Measurements from ENCODE around the gene JPT2.

JPT2 gene

DNA sequence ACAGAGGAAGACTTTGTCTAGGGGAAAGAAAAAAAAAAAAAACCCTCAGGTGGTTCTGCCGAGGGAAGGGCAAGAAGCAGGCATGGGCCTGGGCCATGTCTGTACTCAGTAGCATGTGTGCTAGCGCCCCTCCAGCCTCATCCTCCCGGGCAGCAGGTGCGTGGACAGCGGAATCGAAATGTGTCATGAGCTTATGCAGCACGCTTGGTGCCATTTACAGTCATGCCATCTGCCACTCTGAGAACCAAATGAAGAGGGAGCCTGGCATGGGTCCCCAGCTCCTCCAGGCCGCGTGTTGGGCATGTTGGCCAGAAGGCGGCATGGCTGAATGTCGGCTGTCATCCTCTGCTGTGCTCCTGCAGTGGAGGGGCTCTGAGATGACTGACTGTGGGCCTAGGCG is 34.6 kb upstream of the JPT2 start:
- H3K4me3 ChIP-seq (ENCODE audit: low read depth, low read length), result no peak overlapping the region
- no peak overlapping the region for H3K9ac ChIP-seq (ENCODE audit: low read length)
- H2AK5ac ChIP-seq (ENCODE audit: low read length), result no peak overlapping the region
- H2BK12ac ChIP-seq (ENCODE audit: low read length), result no peak overlapping the region
- no peak overlapping the region for H4K8ac ChIP-seq (ENCODE audit: low read depth, low read length)
- H3K27ac ChIP-seq (ENCODE audit: low read depth, low read length), result no peak overlapping the region
- H3K36me3 ChIP-seq (ENCODE audit: control insufficient read depth in 1 of 2, insufficient read depth in 2 of 2, low read length in 2 of 2), result peaks cover 46 to 70% of the 10 kb centered on the region in 2 experiments
- H3K23ac ChIP-seq (ENCODE audit: low read length), result no peak overlapping the region
- peaks cover 0 to 2% of the 10 kb centered on the region in 2 experiments for H3K4me1 ChIP-seq (ENCODE audit: control insufficient read depth in 1 of 2, insufficient read depth in 2 of 2, low read length in 2 of 2)
- H4K12ac ChIP-seq (ENCODE audit: low read depth, low read length), result no peak overlapping the region
- no peak overlapping the region for H3K4me2 ChIP-seq (ENCODE audit: low read length)
- H3K4ac ChIP-seq (ENCODE audit: low read depth, low read length), result no peak overlapping the region
- WGBS (ENCODE audit: extremely low coverage, insufficient coverage, insufficient read length), result no CpG with 5 or more reads among the region's 12 CpGs
- no peak overlapping the region for H2AFZ ChIP-seq (ENCODE audit: insufficient read depth, low read length, poor library complexity)
- H3K79me1 ChIP-seq (ENCODE audit: low read length), result no peaks in the 10 kb centered on the region
- no peaks in the 10 kb centered on the region for H3K27me3 ChIP-seq (ENCODE audit: insufficient read depth, low read length)
- H3K9me3 ChIP-seq (ENCODE audit: insufficient read depth, low read depth, low read length), result peaks cover 2% of the 10 kb centered on the region
- H3K79me2 ChIP-seq (ENCODE audit: control insufficient read depth, insufficient read depth, low read length, poor library complexity), result no peaks in the 10 kb centered on the region
- no peak overlapping the region for H2BK120ac ChIP-seq (ENCODE audit: insufficient read depth, low read length, poor library complexity)
- H3K14ac ChIP-seq (ENCODE audit: low read length), result no peak overlapping the region
- no peak for DNase-seq
- no peak overlapping the region for H2BK5ac ChIP-seq (ENCODE audit: low read depth, low read length, poor library complexity)
- no peak overlapping the region for H4K91ac ChIP-seq (ENCODE audit: low read depth, low read length)
- no peak overlapping the region for H3K18ac ChIP-seq (ENCODE audit: low read length)

DNA sequence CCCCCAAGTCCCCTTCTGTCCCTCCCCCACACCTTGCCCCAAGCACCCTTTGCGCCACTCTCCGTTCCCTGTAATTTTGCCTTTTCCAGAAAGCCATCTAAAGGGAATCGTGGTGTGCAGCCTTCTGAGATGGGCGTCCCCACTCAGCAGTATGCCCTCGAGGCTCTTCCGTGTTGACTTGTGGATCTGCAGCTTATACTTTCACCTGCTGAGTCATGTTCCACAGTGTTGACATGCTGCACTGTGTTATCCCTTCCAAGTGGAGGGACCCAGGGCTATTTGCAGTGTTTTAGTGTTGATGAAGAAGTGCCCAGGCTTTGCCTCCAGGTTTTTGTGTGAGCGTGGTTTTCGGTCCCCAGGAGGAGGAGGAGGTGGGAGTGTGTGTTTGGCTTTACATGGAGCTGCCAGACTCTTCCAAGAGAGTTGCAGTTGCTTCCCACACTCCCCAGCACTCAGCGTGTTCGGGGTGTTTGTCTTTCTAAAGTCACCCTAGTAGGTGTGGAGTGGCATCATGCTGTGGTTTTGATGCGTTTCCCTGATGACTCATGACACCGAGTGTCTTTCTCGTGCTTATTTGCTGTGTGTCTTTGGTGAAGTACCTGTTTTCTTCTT is 32.1 kb upstream of the JPT2 start:
- no peak overlapping the region for H2AFZ ChIP-seq (ENCODE audit: insufficient read depth, low read length, poor library complexity)
- H3K9me3 ChIP-seq (ENCODE audit: insufficient read depth, low read depth, low read length), result peaks cover 2% of the 10 kb centered on the region
- H3K9ac ChIP-seq (ENCODE audit: low read length), result no peak overlapping the region
- H3K23ac ChIP-seq (ENCODE audit: low read length), result no peak overlapping the region
- no peak overlapping the region for H3K4me3 ChIP-seq (ENCODE audit: low read depth, low read length)
- H3K4me2 ChIP-seq (ENCODE audit: low read length), result no peak overlapping the region
- H3K79me1 ChIP-seq (ENCODE audit: low read length), result no peaks in the 10 kb centered on the region
- H2BK12ac ChIP-seq (ENCODE audit: low read length), result no peak overlapping the region
- no peak overlapping the region for H2AK5ac ChIP-seq (ENCODE audit: low read length)
- no peak overlapping the region for H4K12ac ChIP-seq (ENCODE audit: low read depth, low read length)
- no peak overlapping the region for H3K4ac ChIP-seq (ENCODE audit: low read depth, low read length)
- no CpG with 5 or more reads among the region's 13 CpGs for WGBS (ENCODE audit: extremely low coverage, insufficient coverage, insufficient read length)
- peak; percentile 11 to 27 for DNase-seq
- H2BK5ac ChIP-seq (ENCODE audit: low read depth, low read length, poor library complexity), result no peak overlapping the region
- no peak overlapping the region for H3K14ac ChIP-seq (ENCODE audit: low read length)
- no peaks in the 10 kb centered on the region for H3K27me3 ChIP-seq (ENCODE audit: insufficient read depth, low read length)
- H3K36me3 ChIP-seq (ENCODE audit: control insufficient read depth in 1 of 2, insufficient read depth in 2 of 2, low read length in 2 of 2), result peaks cover 40 to 56% of the 10 kb centered on the region in 2 experiments
- H4K8ac ChIP-seq (ENCODE audit: low read depth, low read length), result no peak overlapping the region
- no peak overlapping the region for H3K18ac ChIP-seq (ENCODE audit: low read length)
- H4K91ac ChIP-seq (ENCODE audit: low read depth, low read length), result no peak overlapping the region
- no peaks in the 10 kb centered on the region for H3K79me2 ChIP-seq (ENCODE audit: control insufficient read depth, insufficient read depth, low read length, poor library complexity)
- no peak overlapping the region for H2BK120ac ChIP-seq (ENCODE audit: insufficient read depth, low read length, poor library complexity)
- H3K27ac ChIP-seq (ENCODE audit: low read depth, low read length), result no peak overlapping the region
- peaks cover 0 to 2% of the 10 kb centered on the region in 2 experiments for H3K4me1 ChIP-seq (ENCODE audit: control insufficient read depth in 1 of 2, insufficient read depth in 2 of 2, low read length in 2 of 2)

DNA sequence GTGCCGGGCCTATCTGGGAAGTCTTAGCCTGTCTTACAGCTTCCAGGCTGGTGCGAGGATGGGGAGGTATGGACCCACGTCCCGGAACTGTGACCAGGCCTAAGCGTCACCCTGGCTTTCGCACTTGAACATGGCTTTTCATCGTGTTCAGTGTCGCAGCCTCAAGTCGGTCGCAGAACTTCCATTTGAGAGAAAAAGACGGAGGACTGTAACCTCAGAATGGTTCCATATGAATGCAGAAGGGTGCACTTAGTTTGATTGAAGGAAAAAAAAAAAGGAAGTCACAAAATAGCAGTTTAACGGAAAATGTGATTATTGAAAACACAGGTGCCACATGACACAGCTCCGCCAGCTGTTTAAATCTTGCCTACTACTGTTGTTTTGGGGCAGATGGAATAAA is 30.2 kb upstream of the JPT2 start:
- DNase-seq, result no peak
- no CpG with 5 or more reads among the region's 13 CpGs for WGBS (ENCODE audit: extremely low coverage, insufficient coverage, insufficient read length)

DNA sequence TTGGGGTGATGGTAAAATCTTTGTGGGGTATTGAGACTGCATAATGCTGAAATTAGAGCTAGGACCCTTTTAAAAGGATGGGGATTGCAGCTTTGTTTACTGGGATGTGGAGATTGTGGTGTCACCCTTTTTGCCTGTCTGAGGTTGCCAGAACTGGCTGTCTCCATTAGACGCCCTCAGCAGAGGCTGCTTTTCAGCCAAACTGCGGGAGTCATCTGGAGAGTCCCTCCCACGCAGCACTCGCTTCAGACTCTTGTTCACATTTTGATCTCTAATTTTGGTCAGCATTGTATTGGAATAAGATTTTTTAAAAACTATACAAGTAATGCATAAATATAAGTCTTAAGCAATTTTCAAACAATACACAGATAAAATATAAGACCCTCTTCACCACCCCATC is 27.9 kb upstream of the JPT2 start:
- no peak overlapping the region for H4K12ac ChIP-seq (ENCODE audit: low read depth, low read length)
- no peak overlapping the region for H3K9ac ChIP-seq (ENCODE audit: low read length)
- no peak overlapping the region for H3K27ac ChIP-seq (ENCODE audit: low read depth, low read length)
- no peak overlapping the region for H3K18ac ChIP-seq (ENCODE audit: low read length)
- no peak overlapping the region for H4K91ac ChIP-seq (ENCODE audit: low read depth, low read length)
- no peaks in the 10 kb centered on the region for H3K79me2 ChIP-seq (ENCODE audit: control insufficient read depth, insufficient read depth, low read length, poor library complexity)
- peaks cover 0 to 2% of the 10 kb centered on the region in 2 experiments for H3K4me1 ChIP-seq (ENCODE audit: control insufficient read depth in 1 of 2, insufficient read depth in 2 of 2, low read length in 2 of 2)
- no peak overlapping the region for H4K8ac ChIP-seq (ENCODE audit: low read depth, low read length)
- no peaks in the 10 kb centered on the region for H3K27me3 ChIP-seq (ENCODE audit: insufficient read depth, low read length)
- H3K79me1 ChIP-seq (ENCODE audit: low read length), result no peaks in the 10 kb centered on the region
- H2AK5ac ChIP-seq (ENCODE audit: low read length), result no peak overlapping the region
- H2BK12ac ChIP-seq (ENCODE audit: low read length), result no peak overlapping the region
- H2BK5ac ChIP-seq (ENCODE audit: low read depth, low read length, poor library complexity), result no peak overlapping the region
- H3K36me3 ChIP-seq (ENCODE audit: control insufficient read depth in 1 of 2, insufficient read depth in 2 of 2, low read length in 2 of 2), result peaks cover 42 to 56% of the 10 kb centered on the region in 2 experiments
- H3K4me3 ChIP-seq (ENCODE audit: low read depth, low read length), result no peak overlapping the region
- no peak overlapping the region for H2BK120ac ChIP-seq (ENCODE audit: insufficient read depth, low read length, poor library complexity)
- no peak overlapping the region for H3K4me2 ChIP-seq (ENCODE audit: low read length)
- no peak for DNase-seq
- no peak overlapping the region for H3K4ac ChIP-seq (ENCODE audit: low read depth, low read length)
- H3K9me3 ChIP-seq (ENCODE audit: insufficient read depth, low read depth, low read length), result peaks cover 8% of the 10 kb centered on the region
- WGBS (ENCODE audit: extremely low coverage, insufficient coverage, insufficient read length), result no CpG with 5 or more reads among the region's 4 CpGs
- no peak overlapping the region for H3K14ac ChIP-seq (ENCODE audit: low read length)
- H3K23ac ChIP-seq (ENCODE audit: low read length), result no peak overlapping the region
- no peak overlapping the region for H2AFZ ChIP-seq (ENCODE audit: insufficient read depth, low read length, poor library complexity)

More for the DNA sequence above, 30.2 kb upstream of the JPT2 start:
- H4K12ac ChIP-seq (ENCODE audit: low read depth, low read length), result no peak overlapping the region
- H3K27me3 ChIP-seq (ENCODE audit: insufficient read depth, low read length), result no peaks in the 10 kb centered on the region
- H3K9me3 ChIP-seq (ENCODE audit: insufficient read depth, low read depth, low read length), result peaks cover 6% of the 10 kb centered on the region
- peaks cover 38 to 56% of the 10 kb centered on the region in 2 experiments for H3K36me3 ChIP-seq (ENCODE audit: control insufficient read depth in 1 of 2, insufficient read depth in 2 of 2, low read length in 2 of 2)
- no peak overlapping the region for H2AK5ac ChIP-seq (ENCODE audit: low read length)
- H2BK12ac ChIP-seq (ENCODE audit: low read length), result no peak overlapping the region
- H3K4ac ChIP-seq (ENCODE audit: low read depth, low read length), result no peak overlapping the region
- no peak overlapping the region for H3K27ac ChIP-seq (ENCODE audit: low read depth, low read length)
- no peak overlapping the region for H3K9ac ChIP-seq (ENCODE audit: low read length)
- no peak overlapping the region for H4K8ac ChIP-seq (ENCODE audit: low read depth, low read length)
- no peak overlapping the region for H3K23ac ChIP-seq (ENCODE audit: low read length)
- no peak overlapping the region for H2BK120ac ChIP-seq (ENCODE audit: insufficient read depth, low read length, poor library complexity)
- no peaks in the 10 kb centered on the region for H3K79me2 ChIP-seq (ENCODE audit: control insufficient read depth, insufficient read depth, low read length, poor library complexity)
- H3K4me2 ChIP-seq (ENCODE audit: low read length), result no peak overlapping the region
- no peak overlapping the region for H3K14ac ChIP-seq (ENCODE audit: low read length)
- H4K91ac ChIP-seq (ENCODE audit: low read depth, low read length), result no peak overlapping the region
- H3K4me1 ChIP-seq (ENCODE audit: control insufficient read depth in 1 of 2, insufficient read depth in 2 of 2, low read length in 2 of 2), result peaks cover 0 to 2% of the 10 kb centered on the region in 2 experiments
- H2AFZ ChIP-seq (ENCODE audit: insufficient read depth, low read length, poor library complexity), result no peak overlapping the region
- no peaks in the 10 kb centered on the region for H3K79me1 ChIP-seq (ENCODE audit: low read length)
- H3K18ac ChIP-seq (ENCODE audit: low read length), result no peak overlapping the region
- H3K4me3 ChIP-seq (ENCODE audit: low read depth, low read length), result no peak overlapping the region
- H2BK5ac ChIP-seq (ENCODE audit: low read depth, low read length, poor library complexity), result no peak overlapping the region

All from trophoblast cell (in vitro differentiated cells and primary cell).